ENCODE measurements around the gene SUN1.

Gene SUN1

DNA sequence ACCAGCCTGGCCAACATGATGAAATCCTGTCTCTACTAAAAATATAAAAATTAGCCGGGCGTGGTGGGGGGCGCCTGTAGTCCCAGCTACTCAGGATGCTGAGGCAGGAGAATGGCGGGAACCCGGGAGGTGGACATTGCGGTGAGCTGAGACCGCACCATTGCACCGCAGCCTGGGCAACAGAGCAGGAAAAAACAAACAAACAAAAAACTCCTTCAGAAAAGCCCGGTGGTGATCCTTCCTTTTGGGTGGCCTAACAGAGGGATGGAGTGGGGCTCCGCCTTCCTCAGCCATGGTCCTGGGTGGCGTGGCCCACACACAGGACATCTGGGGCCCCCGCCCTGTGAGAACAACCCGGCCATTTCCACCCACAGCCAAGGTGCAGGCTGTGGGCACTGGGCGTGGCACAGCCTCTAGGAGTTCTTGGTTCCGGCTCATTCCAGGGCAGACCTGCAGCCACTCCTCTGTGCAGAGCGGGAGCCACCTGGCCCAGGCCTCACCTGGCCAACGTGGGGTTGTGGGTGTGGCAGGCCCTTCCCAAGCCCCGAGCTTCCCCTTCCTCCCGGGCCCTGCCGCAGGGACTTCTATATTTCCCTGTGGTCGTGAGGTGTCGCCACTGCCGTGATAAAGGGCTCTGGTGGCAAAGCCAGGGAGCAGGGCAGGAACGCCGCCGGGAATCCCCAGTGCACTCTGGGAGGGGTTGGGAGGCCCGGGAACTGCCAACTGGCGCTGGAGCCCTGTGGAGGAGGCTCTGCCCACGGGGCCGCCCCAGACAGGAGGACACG, 81.7 kb downstream of the SUN1 start:
- H3K4me3 ChIP-seq (ENCODE audit: low read depth, low read length): no peak overlapping the region
- in situ Hi-C loops (cut with HindIII; ENCODE audit: low sequenced_read_pairs): no loop called here
- TF ChIP-seq, protein P1, sequence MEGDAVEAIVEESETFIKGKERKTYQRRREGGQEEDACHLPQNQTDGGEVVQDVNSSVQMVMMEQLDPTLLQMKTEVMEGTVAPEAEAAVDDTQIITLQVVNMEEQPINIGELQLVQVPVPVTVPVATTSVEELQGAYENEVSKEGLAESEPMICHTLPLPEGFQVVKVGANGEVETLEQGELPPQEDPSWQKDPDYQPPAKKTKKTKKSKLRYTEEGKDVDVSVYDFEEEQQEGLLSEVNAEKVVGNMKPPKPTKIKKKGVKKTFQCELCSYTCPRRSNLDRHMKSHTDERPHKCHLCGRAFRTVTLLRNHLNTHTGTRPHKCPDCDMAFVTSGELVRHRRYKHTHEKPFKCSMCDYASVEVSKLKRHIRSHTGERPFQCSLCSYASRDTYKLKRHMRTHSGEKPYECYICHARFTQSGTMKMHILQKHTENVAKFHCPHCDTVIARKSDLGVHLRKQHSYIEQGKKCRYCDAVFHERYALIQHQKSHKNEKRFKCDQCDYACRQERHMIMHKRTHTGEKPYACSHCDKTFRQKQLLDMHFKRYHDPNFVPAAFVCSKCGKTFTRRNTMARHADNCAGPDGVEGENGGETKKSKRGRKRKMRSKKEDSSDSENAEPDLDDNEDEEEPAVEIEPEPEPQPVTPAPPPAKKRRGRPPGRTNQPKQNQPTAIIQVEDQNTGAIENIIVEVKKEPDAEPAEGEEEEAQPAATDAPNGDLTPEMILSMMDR (IDR thresholded peaks at IDR 0.05; ENCODE audit: low read depth, low read length, missing control alignments): no peak
- DNase-seq (ENCODE audit: low read depth): no peak

DNA sequence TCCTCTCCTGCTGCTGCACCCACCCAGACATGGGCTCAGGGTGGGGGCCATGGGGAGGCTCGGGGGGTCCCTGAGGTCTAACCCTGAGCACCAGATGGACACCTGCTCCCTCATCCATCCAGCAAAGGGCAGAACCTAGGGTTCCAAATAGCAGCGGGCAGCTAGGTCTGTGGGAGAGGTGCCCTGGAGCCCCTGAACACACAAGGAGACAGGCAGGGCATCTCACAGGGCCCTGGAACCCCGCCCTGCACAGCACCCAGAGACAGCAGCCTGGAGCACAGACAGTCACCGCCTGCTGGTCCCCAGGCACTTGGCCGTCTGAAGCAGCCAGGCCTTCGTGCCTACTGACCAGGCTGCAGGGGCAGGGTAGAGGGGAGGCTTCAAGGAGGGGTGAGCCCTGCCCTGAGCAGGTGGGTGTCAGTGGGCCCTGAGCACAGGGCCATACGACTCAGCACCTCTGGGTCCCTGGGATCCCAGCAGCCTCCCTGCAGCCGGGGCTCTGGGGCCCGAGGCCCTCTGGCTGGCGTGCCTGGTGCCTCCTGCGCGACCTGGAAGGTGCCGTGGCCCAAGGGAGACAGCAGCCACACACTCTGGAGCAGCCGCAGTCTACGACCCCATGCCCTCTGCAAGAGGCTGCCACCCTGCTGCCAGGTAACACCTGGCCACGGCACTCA, 82.4 kb downstream of the SUN1 start:
- no peak for DNase-seq (ENCODE audit: low read depth)
- no peak overlapping the region for H3K4me3 ChIP-seq (ENCODE audit: low read depth, low read length)
- in situ Hi-C loops (cut with HindIII; ENCODE audit: low sequenced_read_pairs): no loop called here
- TF ChIP-seq, protein P1 (IDR thresholded peaks at IDR 0.05; ENCODE audit: low read depth, low read length, missing control alignments): no peak

DNA sequence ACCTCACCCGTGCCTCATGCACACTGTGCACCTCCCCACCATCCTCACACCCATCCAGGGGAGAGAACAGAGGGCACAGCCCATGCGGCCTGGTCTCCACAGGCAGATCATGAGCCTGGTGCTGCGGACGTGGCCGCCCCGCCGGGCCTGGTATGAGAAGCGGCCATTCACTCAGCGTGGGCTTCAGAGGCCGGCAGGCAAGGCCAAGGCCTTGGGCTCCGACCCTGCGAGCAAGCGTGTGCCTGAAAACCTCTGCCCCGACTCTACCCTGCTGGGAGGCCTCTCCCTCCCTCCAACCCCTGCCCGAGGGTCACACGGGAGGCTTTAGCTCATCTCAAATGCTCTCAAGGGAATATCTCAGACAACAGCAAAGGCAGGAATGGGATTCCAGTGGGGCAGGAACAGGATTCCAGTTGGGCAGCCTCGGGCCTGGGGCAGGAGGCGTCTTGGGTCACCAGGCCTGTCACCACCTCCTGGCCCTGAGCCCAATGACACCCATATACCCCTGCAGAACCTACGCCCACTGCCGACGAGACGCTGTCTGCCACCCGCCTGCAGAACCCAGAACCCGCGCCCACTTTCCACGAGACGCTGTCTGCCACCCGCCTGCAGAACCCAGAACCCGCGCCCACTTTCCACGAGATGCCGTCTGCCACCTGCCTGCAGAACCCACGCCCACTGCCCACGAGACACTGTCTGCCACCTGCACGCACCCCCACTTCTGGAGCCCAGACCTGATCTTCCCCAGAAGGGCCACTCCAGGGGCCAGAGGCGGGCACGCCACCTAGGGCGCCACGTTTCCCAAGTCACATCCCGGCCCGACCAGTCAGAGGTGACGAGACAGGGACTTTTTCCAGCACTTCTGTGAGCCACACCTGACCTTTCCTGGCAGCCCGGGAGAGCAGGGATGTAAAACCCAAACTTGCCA, 83.3 kb downstream of the SUN1 start:
- no peak overlapping the region for H3K4me3 ChIP-seq (ENCODE audit: low read depth, low read length)
- DNase-seq (ENCODE audit: low read depth): no peak
- in situ Hi-C loops (cut with HindIII; ENCODE audit: low sequenced_read_pairs): no loop called here
- TF ChIP-seq, protein P1 (IDR thresholded peaks at IDR 0.05; ENCODE audit: low read depth, low read length, missing control alignments): no peak

DNA sequence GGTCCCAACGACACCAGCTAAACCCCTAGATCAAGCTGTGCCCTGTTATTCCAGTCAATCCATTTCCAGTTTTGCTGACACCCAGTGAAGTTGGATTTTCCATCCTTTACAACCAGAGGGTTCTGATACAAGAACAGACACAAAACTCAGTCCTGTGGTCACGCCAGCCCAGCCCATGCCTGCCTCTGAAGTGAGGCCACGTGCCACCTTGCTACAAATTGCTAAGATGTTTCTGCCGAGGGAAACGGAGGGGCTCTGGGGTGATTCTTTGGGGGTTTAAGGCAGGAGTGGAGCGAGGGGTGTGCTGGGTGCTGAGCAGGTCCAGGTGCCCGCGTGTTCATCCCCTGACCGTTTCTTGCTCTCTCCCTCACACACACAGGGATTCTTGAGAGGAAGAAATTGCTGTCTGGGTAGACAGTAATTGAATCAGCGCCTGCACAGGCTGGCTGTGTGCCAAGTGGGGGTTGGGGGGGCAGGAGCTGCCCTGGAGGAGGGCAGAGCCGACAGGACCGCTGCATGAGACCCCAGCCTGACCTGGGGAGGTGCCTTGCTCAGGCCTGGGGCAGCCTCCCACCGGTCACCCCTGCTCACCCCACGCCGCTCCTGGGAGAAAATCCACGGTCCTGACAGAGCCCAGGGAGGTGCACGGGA, 84.1 kb downstream of the SUN1 start:
- in situ Hi-C loops (cut with HindIII; ENCODE audit: low sequenced_read_pairs): no loop called here
- TF ChIP-seq, protein P1 (IDR thresholded peaks at IDR 0.05; ENCODE audit: low read depth, low read length, missing control alignments): no peak
- DNase-seq (ENCODE audit: low read depth): no peak
- H3K4me3 ChIP-seq (ENCODE audit: low read depth, low read length): no peak overlapping the region

DNA sequence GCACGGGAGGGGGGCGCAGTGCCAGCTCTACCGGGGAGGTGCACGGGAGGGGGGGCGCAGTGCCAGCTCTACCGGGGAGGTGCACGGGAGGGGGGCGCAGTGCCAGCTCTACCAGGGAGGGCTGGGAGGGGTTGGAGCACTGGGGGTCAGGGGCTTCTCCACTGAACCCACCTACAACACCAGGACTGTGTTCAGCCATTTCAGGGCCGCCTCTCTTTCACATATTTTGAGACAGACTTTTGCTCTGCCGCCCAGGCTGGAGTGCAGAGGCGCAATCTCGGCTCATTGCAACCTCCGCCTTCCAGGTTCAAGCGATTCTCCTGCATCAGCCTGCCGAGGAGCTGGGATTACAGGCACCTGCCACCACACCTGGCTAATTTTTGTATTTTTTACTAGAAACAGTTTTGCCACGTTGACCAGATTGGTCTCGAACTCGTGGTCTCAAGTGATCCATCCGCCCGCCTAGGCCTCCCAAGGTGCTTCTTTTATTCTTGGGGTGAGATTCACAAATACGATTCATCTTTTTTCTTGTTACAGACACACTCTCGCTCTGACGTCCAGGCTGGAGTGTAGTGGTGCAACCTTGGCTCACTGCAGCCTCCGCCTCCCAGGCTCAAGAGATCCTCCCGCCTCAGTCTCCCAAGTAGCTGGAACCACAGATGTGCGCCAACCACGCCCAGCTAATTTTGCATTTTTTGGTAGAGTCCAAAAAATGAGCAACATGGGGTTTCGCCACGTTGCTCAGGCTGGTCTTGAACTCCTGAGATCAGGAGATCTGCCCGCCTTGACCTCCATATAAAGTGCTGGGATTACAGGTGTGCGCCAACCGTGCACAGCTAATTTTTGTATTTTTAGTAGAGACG, 85.2 kb downstream of the SUN1 start:
- TF ChIP-seq, protein P1 (IDR thresholded peaks at IDR 0.05; ENCODE audit: low read depth, low read length, missing control alignments): no peak
- no peak for DNase-seq (ENCODE audit: low read depth)
- no peak overlapping the region for H3K4me3 ChIP-seq (ENCODE audit: low read depth, low read length)
- in situ Hi-C loops (cut with HindIII; ENCODE audit: low sequenced_read_pairs): no loop called here

All from astrocyte of the cerebellum (primary cell).